T-cell (primary cell): ENCODE data around the gene CCDC126. TPM values are rescaled to one million over a fixed set of nuclear protein-coding genes. Genes with fewer than 3 reads are reported as not detected.

Experiments
- ATAC-seq, 4 experiments: fragments of 200-7000 bp in 3 of 4; fragments of 150-1000 bp in 1 of 4; cut with Tn5 transposase; replicated peaks in 1 of 4; 1 replicate in 3 of 4; 2 replicates in 1 of 4; pipeline ENCODE4 v1.10.0; 2021; ENCODE audit warnings: moderate library complexity in 3 of 4, mild to moderate bottlenecking in 2 of 4, moderate number of reproducible peaks in 1 of 4
- CTCF ChIA-PET, 2 donors: fragments of 300-600 bp; sonication (Branson Sonifier 250); formaldehyde crosslinking; loops; one replicate each; lab custom pipeline; 2022; ENCODE audit warnings: antibody characterized with exemption in 2 of 2; lab: Charles Lee
- POLR2A ChIA-PET, 2 donors: fragments of 300-600 bp; sonication (Branson Sonifier 250); formaldehyde crosslinking; loops; one replicate each; lab custom pipeline; 2022; ENCODE audit warnings: antibody characterized with exemption in 2 of 2; lab: Charles Lee
- DNase-seq, 35 experiments: peaks; one replicate each; pipeline versions ENCODE4 v3.0.0 to v3.0.0-alpha.2; 2013 to 2023
- H3K27ac ChIP-seq: one replicate; pipeline ENCODE4 v1.5.1; 2013; ENCODE audit warnings: low read length
- H3K27me3 ChIP-seq, 2 experiments: replicated peaks in 1 of 2; 1 replicate in 1 of 2; 2 replicates in 1 of 2; pipeline versions ENCODE4 v1.6.1 to v1.7.0; 2013; ENCODE audit warnings: low read length in 1 of 2, mixed read lengths in 1 of 2; ENCODE audit not compliant: control insufficient read depth in 2 of 2, insufficient read depth in 2 of 2; ENCODE audit errors: extremely low read depth in 1 of 2
- H3K36me3 ChIP-seq, 2 donors: 1 replicate in 1 of 2; 2 replicates in 1 of 2; pipeline versions ENCODE4 v1.6.1 to v1.7.0; 2013; ENCODE audit warnings: low read length in 1 of 2; ENCODE audit not compliant: control insufficient read depth in 2 of 2, insufficient read depth in 1 of 2; ENCODE audit errors: extremely low read depth in 1 of 2
- H3K4me1 ChIP-seq, 2 experiments: 1 replicate in 1 of 2; 2 replicates in 1 of 2; pipeline versions ENCODE4 v1.6.1 to v1.7.0; 2013; ENCODE audit warnings: low read length in 2 of 2, mixed read lengths in 1 of 2; ENCODE audit not compliant: insufficient read depth in 2 of 2, control insufficient read depth in 1 of 2; ENCODE audit errors: extremely low read depth in 1 of 2
- H3K4me3 ChIP-seq, 2 donors: 1 replicate in 1 of 2; 2 replicates in 1 of 2; pipeline versions ENCODE4 v1.5.1 to v1.7.0; 2013; ENCODE audit warnings: mild to moderate bottlenecking in 2 of 2, low read length in 1 of 2, moderate library complexity in 1 of 2; ENCODE audit not compliant: control insufficient read depth in 1 of 2; ENCODE audit errors: extremely low read depth in 1 of 2
- H3K9me3 ChIP-seq: 2 replicates; pipeline ENCODE4 v1.7.0; 2013
- H3K27ac Mint-ChIP-seq, 2 donors: one replicate each; pipeline ENCODE4 v1.8.0; 2020 to 2021; ENCODE audit warnings: mild to moderate bottlenecking in 2 of 2, mixed read lengths in 2 of 2
- H3K27me3 Mint-ChIP-seq, 2 donors: one replicate each; pipeline ENCODE4 v1.8.0; 2021 to 2022; ENCODE audit warnings: mixed read lengths in 2 of 2
- H3K36me3 Mint-ChIP-seq: one replicate; pipeline ENCODE4 v1.8.0; 2021; ENCODE audit warnings: mixed read lengths
- H3K4me1 Mint-ChIP-seq, 3 donors: one replicate each; pipeline ENCODE4 v1.8.0; 2020 to 2022; ENCODE audit warnings: mixed read lengths in 3 of 3, mild to moderate bottlenecking in 1 of 3
- H3K4me3 Mint-ChIP-seq, 3 donors: one replicate each; pipeline ENCODE4 v1.8.0; 2020 to 2022; ENCODE audit warnings: mild to moderate bottlenecking in 3 of 3, mixed read lengths in 3 of 3, moderate library complexity in 3 of 3
- H3K9me3 Mint-ChIP-seq, 3 donors: one replicate each; pipeline ENCODE4 v1.8.0; 2020 to 2022; ENCODE audit warnings: mixed read lengths in 3 of 3
- WGBS: methylation state at CpG from one replicate; pipeline ENCODE4 v1.1.5; 2013; ENCODE audit warnings: missing lambda C conversion rate; ENCODE audit not compliant: insufficient coverage; 5-methylcytosine and 5-hydroxymethylcytosine counted together
- total RNA-seq, 35 experiments: library from RNA in 6 of 35; stranded (reverse) in 6 of 35; fragments of 120-200 nt in 1 of 35; gene quantifications; one replicate each; pipeline versions ENCODE4 v1.2.1 to v1.2.4 and lab custom pipeline; 2013 to 2026

Gene CCDC126
- total RNA-seq, 5 donors from 2014 or later (not counting 1 experiment from before 2014, with no cell fraction given) = 10.4 to 15.6 (median 11.1) TPM

GRCh38 chr7:23662124-23662983 lies 65.2 kb downstream of the CCDC126 start:
- H3K27me3 Mint-ChIP-seq = peaks cover 0 to 4% of the 10 kb centered on the region in 2 donors
- H3K4me3 ChIP-seq = no peak overlapping the region
- H3K4me1 Mint-ChIP-seq = no peaks in the 10 kb centered on the region
- H3K9me3 Mint-ChIP-seq = peaks cover 4 to 11% (median 4%) of the 10 kb centered on the region in 3 donors
- H3K36me3 Mint-ChIP-seq = no peaks in the 10 kb centered on the region
- H3K27me3 ChIP-seq = peaks cover 0 to 4% of the 10 kb centered on the region in 2 experiments
- H3K27ac Mint-ChIP-seq = no peak overlapping the region
- H3K27ac ChIP-seq = no peak overlapping the region
- no peaks in the 10 kb centered on the region for H3K9me3 ChIP-seq
- ATAC-seq (no peak), DNase-seq (no peak)
- H3K36me3 ChIP-seq = no peaks in the 10 kb centered on the region
- CTCF ChIA-PET = interaction anchor here in 1 of 2 donors (0.6 kb wide), 1 partner anchor 10 kb away, joined by 3 read pairs; no protein-coding TSS in a partner anchor
- no peak overlapping the region for H3K4me3 Mint-ChIP-seq
- 93% methylated on average over 2 of the region's 8 CpGs for WGBS
- POLR2A ChIA-PET = no interaction called here
- H3K4me1 ChIP-seq = no peaks in the 10 kb centered on the region

GRCh38 chr7:23662984-23663313 lies 65.8 kb downstream of the CCDC126 start:
- ATAC-seq = no peak
- WGBS = no CpG with 5 or more reads among the region's 2 CpGs
- no peak overlapping the region for H3K4me3 ChIP-seq
- Mint-ChIP-seq H3K9me3 (peaks cover 4 to 11% (median 4%) of the 10 kb centered on the region in 3 donors), H3K4me1 (no peaks in the 10 kb centered on the region), H3K36me3 (no peaks in the 10 kb centered on the region), H3K27ac (no peak overlapping the region), H3K4me3 (no peak overlapping the region), H3K27me3 (peaks cover 0 to 4% of the 10 kb centered on the region in 2 donors)
- H3K36me3 ChIP-seq = no peaks in the 10 kb centered on the region
- peaks cover 0 to 7% of the 10 kb centered on the region in 2 experiments for H3K27me3 ChIP-seq
- ChIA-PET CTCF (no interaction called here), POLR2A (no interaction called here)
- no peak overlapping the region for H3K27ac ChIP-seq
- no peak for DNase-seq
- no peaks in the 10 kb centered on the region for H3K4me1 ChIP-seq
- no peaks in the 10 kb centered on the region for H3K9me3 ChIP-seq

- no peaks in the 10 kb centered on the region for H3K4me1 Mint-ChIP-seq
- no peak for ATAC-seq
- no peak overlapping the region for H3K4me3 Mint-ChIP-seq
- Histone ChIP-seq H3K27me3 (peaks cover 0 to 7% of the 10 kb centered on the region in 2 experiments), H3K4me3 (no peak overlapping the region), H3K9me3 (no peaks in the 10 kb centered on the region), H3K4me1 (no peaks in the 10 kb centered on the region), H3K36me3 (no peaks in the 10 kb centered on the region), H3K27ac (no peak overlapping the region)
- no peak overlapping the region for H3K27ac Mint-ChIP-seq
- CTCF ChIA-PET = no interaction called here
- POLR2A ChIA-PET = no interaction called here
- no peaks in the 10 kb centered on the region for H3K36me3 Mint-ChIP-seq
- H3K27me3 Mint-ChIP-seq = peaks cover 0 to 4% of the 10 kb centered on the region in 2 donors
- no peak for DNase-seq
- H3K9me3 Mint-ChIP-seq = peaks cover 0 to 3% (median 0%) of the 10 kb centered on the region in 3 donors
Observed at GRCh38 chr7:23664122-23664521, 66.9 kb downstream of the CCDC126 start.

- no peaks in the 10 kb centered on the region for H3K4me1 Mint-ChIP-seq
- ChIA-PET POLR2A (no interaction called here), CTCF (no interaction called here)
- H3K27ac Mint-ChIP-seq = no peak overlapping the region
- WGBS = 71% methylated on average over 1 of the region's 3 CpGs
- Histone ChIP-seq H3K27me3 (peaks cover 0 to 4% of the 10 kb centered on the region in 2 experiments), H3K9me3 (no peaks in the 10 kb centered on the region), H3K36me3 (no peaks in the 10 kb centered on the region), H3K27ac (no peak overlapping the region), H3K4me3 (no peak overlapping the region), H3K4me1 (no peaks in the 10 kb centered on the region)
- DNase-seq (no peak), ATAC-seq (no peak)
- H3K9me3 Mint-ChIP-seq = no peaks in the 10 kb centered on the region
- H3K36me3 Mint-ChIP-seq = no peaks in the 10 kb centered on the region
- H3K27me3 Mint-ChIP-seq = peaks cover 3 to 16% of the 10 kb centered on the region in 2 donors
- no peak overlapping the region for H3K4me3 Mint-ChIP-seq
Observed at GRCh38 chr7:23672033-23672432, 74.9 kb downstream of the CCDC126 start.

GRCh38 chr7:23679898-23680413 lies 82.8 kb downstream of the CCDC126 start, which contains the start of gene FAM221A:
Gene FAM221A, plus strand, starts transcription at chr7:23680199. Its CDS starts 20 bp downstream, at chr7:23680219.
- peak within 1 kb of the TSS; percentile 81 to 88 for H3K4me3 ChIP-seq
- CTCF ChIA-PET = interaction anchor here (0.5 to 1.7 kb wide), 5 partner anchors 9 to 1007 kb away, joined by 3 to 6 read pairs (median 4); partner anchors contain the start of gene CCDC126 (in 1 of the 2)
- WGBS = under 1% methylated on average over 52 of the region's 53 CpGs

More at GRCh38 chr7:23679898-23680413, 82.8 kb downstream of the CCDC126 start, which contains the start of gene FAM221A:
- H3K27me3 ChIP-seq = no peaks in the 10 kb centered on the region
- no peaks in the 10 kb centered on the region for H3K36me3 ChIP-seq
- no peak within 1 kb of the TSS for H3K27ac ChIP-seq
- peak within 1 kb of the TSS; percentile 49 to 68 for H3K27ac Mint-ChIP-seq
- peak within 1 kb of the TSS; percentile 85 to 92 (median 91) for H3K4me3 Mint-ChIP-seq
- peaks cover 5 to 16% (median 16%) of the 10 kb centered on the region in 3 donors for H3K4me1 Mint-ChIP-seq
- H3K9me3 ChIP-seq = no peaks in the 10 kb centered on the region
- POLR2A ChIA-PET = no interaction called here
- H3K4me1 ChIP-seq = peaks cover 3 to 15% of the 10 kb centered on the region in 2 experiments
- DNase-seq (peak; percentile 52 to 88 (median 74)), ATAC-seq (peak; percentile 97 to 98 (median 98))
- no peaks in the 10 kb centered on the region for H3K36me3 Mint-ChIP-seq
- H3K27me3 Mint-ChIP-seq = peaks cover 0 to 1% of the 10 kb centered on the region in 2 donors
- H3K9me3 Mint-ChIP-seq = no peaks in the 10 kb centered on the region
